ENCODE measurements around the gene GSG1L.

Gene GSG1L

DNA sequence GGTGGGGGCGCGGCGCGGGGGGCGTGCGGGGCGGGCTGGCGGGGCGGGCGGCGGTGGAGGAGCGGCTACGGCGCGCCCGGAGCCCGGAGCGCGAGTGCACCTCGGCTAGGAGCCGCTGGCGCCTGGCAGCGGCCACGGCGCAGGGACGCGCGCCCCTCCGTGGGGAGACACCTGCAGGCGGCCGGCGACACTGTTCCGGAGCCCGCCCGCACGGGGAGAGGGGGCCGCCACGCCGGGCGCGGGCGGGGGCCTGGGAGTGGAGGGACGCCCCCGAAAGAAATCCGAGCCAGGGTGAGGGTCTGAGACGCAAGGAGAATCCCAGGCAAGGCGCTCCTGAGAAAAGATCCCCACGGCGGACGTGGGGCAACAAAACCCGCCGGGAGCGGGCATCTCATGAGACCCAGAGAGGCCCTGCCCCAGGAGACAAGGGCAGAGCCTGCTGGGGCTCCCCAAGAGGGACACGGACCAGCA lies at the start of gene GSG1L:
GSG1L (minus strand) TSS at position 124 of the 471 bp plus-strand sequence. CDS start 290 bp downstream, outside the sequence.
- DNase-seq (ENCODE audit: low read depth): no peak

DNA sequence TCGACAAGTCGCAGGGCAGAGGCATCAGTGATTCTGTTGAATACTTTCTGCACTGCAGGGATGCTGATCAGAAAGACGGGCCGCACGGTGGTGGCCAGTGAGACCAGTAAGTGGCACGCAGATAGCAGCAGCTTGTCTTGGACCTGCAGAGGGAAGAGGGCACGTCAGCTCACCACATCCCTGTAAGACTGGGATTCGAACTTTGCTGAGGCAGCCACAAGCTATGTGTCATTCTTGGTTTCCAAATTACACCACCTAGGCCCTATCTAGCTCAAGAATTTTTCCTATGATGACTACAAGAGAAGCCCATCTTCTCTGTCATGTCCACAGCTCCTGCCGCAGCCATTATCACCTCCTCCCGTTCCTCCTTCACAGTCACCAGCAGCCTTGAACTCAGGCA lies 49.4 kb upstream of the GSG1L start:
- no peak for DNase-seq (ENCODE audit: low read depth)

- no peak for DNase-seq (ENCODE audit: low read depth)
These were observed 47.5 kb upstream of the GSG1L start for GRCh38 chr16:28110977-28111376.

GRCh38 chr16:28110479-28110878 lies 47.0 kb upstream of the GSG1L start:
- no peak for DNase-seq (ENCODE audit: low read depth)

GRCh38 chr16:28110074-28110473 lies 46.6 kb upstream of the GSG1L start:
- no peak for DNase-seq (ENCODE audit: low read depth)

- DNase-seq (ENCODE audit: low read depth): no peak
These were observed 45.2 kb upstream of the GSG1L start for GRCh38 chr16:28108590-28109247.

DNA sequence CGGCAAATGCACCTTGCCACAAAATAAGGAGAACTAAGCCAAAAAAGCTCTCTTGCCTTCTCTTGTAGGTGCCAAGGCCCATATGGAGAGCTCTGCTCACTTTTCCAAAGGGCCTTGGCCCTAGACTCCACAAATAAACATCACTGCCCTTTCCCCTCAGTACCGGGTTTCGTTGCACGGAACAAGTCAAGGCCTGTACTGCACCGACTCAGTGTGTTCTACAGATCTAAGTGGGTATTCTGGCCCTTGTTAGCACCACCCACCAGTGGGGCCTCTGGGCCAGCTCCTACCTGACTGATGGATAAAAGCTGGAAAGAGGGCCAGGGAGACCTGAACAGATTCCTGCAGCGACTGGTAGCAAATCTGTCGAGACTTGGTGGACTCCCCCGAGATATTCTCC lies 43.7 kb upstream of the GSG1L start:
- DNase-seq (ENCODE audit: low read depth): no peak

- DNase-seq (ENCODE audit: low read depth): no peak
These were observed 43.1 kb upstream of the GSG1L start for GRCh38 chr16:28106467-28107215.

GRCh38 chr16:28105954-28106353 lies 42.4 kb upstream of the GSG1L start:
- DNase-seq (ENCODE audit: low read depth): no peak

- DNase-seq (ENCODE audit: low read depth): no peak
These were observed 41.8 kb upstream of the GSG1L start for GRCh38 chr16:28105297-28105696.

DNA sequence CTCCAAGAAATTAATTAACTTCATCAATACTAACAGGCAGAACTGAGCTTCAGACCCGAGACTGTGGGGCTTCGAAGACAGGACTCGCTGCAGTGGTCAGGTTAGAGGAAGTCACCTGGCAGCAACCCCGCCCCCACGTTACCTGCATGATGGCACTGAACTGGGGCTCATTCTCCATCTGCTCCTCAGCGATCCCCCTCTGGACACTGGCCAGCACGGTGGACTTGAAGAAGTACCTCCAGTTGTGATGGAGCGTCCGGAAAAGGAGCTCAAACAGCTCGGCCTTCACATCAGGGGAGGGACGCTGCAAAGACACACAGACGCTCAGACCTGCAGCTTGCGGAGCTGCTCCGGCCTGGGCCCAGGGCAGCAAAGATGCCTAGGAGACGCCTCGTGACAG lies 40.9 kb upstream of the GSG1L start:
- DNase-seq (ENCODE audit: low read depth): no peak

- DNase-seq (ENCODE audit: low read depth): no peak
These were observed 40.1 kb upstream of the GSG1L start for GRCh38 chr16:28103516-28104170.

DNA sequence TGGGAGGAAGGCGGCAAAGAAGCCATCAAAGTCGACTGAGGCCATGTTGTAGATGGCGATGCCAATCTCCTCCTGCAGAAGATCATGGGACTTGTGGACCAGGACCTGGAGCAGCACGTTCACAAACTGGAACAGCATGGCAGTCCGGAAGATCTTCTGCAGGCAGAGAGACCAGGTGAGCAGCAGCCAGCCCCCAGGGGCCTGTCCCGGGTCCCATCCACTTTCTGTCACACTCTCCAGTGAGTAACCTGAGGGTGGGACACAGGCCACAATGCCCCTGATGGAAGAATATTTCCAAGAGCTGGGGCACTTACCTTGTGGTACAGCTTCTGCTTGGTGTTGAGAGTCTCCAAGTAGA lies 38.0 kb upstream of the GSG1L start:
- no peak for DNase-seq (ENCODE audit: low read depth)

- no peak for DNase-seq (ENCODE audit: low read depth)
These were observed 37.5 kb upstream of the GSG1L start for GRCh38 chr16:28100810-28101532.

DNA sequence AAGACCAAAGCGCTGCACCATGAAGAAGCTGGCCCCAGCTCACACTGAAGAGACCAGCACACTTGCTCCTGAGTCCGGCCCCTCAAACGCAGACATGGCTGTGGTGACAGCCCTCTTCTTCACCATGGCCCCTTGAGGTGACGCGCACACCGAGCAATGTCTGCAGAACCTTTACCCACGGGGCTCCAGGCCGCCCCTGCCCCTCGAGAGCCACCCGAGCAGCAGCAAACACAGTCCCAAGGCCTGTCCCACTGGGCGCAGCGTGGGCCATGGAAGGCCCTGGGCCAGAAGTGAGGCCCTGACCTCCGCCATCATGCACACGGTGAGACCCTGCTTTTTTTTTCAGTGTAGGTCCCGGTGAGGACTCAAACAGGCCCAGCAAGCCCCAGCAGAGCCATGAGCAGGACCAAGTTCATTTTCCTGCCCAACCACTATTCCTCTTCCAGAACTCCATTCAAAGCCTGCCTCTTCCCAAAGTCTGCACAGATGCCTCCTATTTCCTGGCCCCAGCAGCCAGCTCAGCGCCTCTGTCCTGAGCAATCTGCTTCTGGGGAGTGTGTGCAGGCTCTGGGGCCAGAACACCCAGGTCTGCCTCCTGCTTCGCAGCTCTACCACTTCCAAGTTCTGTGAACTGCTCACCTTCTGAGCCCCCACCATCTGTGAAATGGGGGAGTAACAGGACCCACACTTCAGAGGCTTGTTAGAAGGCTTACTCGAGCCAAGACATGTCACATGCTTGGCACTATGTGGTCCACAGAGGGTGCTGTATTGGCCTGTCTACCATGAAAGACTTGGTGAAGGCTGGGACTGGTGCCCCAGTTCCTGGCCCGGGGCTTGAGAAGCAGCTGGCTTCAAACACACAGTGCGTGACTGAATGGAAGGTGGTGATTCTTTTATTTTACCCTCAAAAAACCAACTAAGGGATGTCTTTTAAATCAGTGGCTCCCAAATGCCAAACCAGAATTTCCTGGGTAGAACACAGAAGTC lies 35.7 kb upstream of the GSG1L start:
- no peak for DNase-seq (ENCODE audit: low read depth)

GRCh38 chr16:28098171-28098958 lies 34.9 kb upstream of the GSG1L start:
- DNase-seq (ENCODE audit: low read depth): no peak

- DNase-seq (ENCODE audit: low read depth): no peak
These were observed 33.7 kb upstream of the GSG1L start for GRCh38 chr16:28096983-28097899.

GRCh38 chr16:28093385-28093725 lies 29.8 kb upstream of the GSG1L start:
- DNase-seq (ENCODE audit: low read depth): no peak

DNA sequence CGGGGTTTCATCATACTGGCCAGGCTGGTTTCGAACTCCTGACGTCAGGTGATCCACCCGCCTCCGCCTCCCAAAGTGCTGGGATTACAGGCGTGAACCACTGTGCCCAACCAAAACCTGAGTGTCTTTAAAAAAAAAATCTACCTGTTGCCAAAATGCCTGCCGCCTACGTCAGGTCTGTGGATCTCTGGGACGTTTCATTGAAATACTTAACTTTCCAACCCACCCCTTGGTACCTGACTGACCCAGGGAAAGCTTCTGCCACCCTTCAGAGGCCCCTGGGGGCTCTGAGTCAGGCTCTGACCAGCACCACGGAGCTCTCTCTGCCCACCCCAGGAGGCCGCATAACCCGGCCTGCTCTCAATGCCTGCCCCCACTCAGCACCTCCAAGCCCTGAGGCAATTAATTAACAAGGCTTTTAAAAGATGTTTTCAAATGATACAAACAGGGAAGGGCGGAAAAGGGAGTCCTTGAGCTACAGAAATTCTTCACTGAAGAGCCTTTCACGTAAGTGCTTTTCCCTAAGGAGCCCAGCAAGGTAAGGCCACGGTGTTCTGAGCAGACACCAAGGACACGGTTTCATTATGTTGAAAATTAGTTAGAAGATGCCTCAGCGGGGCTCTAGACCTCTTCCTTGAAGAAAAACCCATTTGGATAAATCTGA lies 29.3 kb upstream of the GSG1L start:
- no peak for DNase-seq (ENCODE audit: low read depth)
